Activated CD4-positive, alpha-beta T cell treated with anti-CD3 and anti-CD28 coated beads, Interleukin-2, amount 50 U/mL, for 16 hours (primary cell): ENCODE data around the gene CPEB3.

Experiments
- DNase-seq: peaks from one replicate; pipeline ENCODE4 v3.0.0-alpha.2; 2020

The CPEB3 gene

GRCh38 chr10:92014620-92015019 lies 276.3 kb downstream of the CPEB3 start:
- DNase-seq, result no peak

- DNase-seq, result peak; percentile 66
Observed at GRCh38 chr10:92011560-92012214, 279.2 kb downstream of the CPEB3 start.

- DNase-seq, result no peak
Observed at GRCh38 chr10:92010047-92010735, 280.7 kb downstream of the CPEB3 start.

GRCh38 chr10:92009445-92009844 lies 281.4 kb downstream of the CPEB3 start:
- no peak for DNase-seq

GRCh38 chr10:92005978-92006377 lies 284.9 kb downstream of the CPEB3 start:
- no peak for DNase-seq

- DNase-seq, result no peak
Observed at GRCh38 chr10:92003258-92003657, 287.6 kb downstream of the CPEB3 start.

- no peak for DNase-seq
Observed at GRCh38 chr10:92001995-92002394, 288.9 kb downstream of the CPEB3 start.

GRCh38 chr10:92001581-92001980 lies 289.3 kb downstream of the CPEB3 start:
- no peak for DNase-seq
